ENCODE measurements around the gene TRIM25. TPM values are rescaled to one million over a fixed set of nuclear protein-coding genes. Genes with fewer than 3 reads are reported as not detected.
"Not testable (repeated sequence)": the region's sequence is repeated elsewhere in the genome, so short reads cannot be mapped to it uniquely, and the experiment has no call there.

Gene TRIM25
- total and polyA plus RNA-seq, 5 donors from 2014 or later, result 4.6 to 58.3 (median 5.9) TPM

DNA sequence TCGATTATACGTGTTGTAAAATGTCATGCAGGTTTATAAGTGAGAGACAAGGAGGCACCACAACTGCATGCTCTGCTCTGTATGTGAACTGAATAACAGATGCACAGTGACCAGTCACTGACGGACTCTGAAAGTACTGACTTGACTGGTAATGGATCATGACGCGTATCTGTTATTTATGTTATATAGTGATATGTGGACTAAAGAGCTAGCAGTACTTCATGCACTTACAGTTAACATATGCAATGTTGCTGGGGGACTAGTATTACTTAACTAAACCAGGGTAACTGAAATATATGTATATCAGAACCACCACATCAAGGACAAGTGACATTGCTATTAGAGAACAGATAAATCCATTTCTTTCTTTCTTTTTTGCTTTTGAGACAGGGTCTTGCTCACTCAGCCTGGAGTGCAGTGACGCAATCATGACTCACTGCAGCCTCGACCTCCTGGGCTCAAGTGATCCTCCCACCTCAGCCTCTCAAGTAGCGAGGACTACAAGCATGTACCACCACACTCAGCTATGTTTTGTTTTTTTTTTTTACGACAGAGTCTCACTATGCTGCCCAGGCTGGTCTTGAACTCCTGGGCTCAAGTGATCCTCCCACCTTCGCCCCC is 29.8 kb upstream of the TRIM25 start:
- Mint-ChIP-seq H3K9me3 (no peaks in the 10 kb centered on the region), H3K36me3 (peaks cover 48% of the 10 kb centered on the region), H3K27ac (peak overlapping the region in 1 of 3 donors; percentile 20), H3K27me3 (no peaks in the 10 kb centered on the region), H3K4me1 (peaks cover 3 to 14% (median 5%) of the 10 kb centered on the region in 4 donors), H3K4me3 (no peak overlapping the region)
- peaks cover 56% of the 10 kb centered on the region for H3K36me3 ChIP-seq (ENCODE audit: control insufficient read depth, insufficient read depth, low read length)
- H3K9me3 ChIP-seq (ENCODE audit: control insufficient read depth in 2 of 2, low read length in 2 of 2), result no peaks in the 10 kb centered on the region
- no peaks in the 10 kb centered on the region for H3K27me3 ChIP-seq (ENCODE audit: control insufficient read depth, insufficient read depth, low read length)
- H3K4me3 ChIP-seq (ENCODE audit: low read depth, low read length), result no peak overlapping the region
- ATAC-seq (ENCODE audit: low read depth in 2 of 2) (no peak), DNase-seq (no peak)
- H3K27ac ChIP-seq (ENCODE audit: insufficient read depth, low read length, poor library complexity, severe bottlenecking), result no peak overlapping the region
- no peaks in the 10 kb centered on the region for H3K4me1 ChIP-seq (ENCODE audit: control insufficient read depth, insufficient read depth, low read length, poor library complexity, severe bottlenecking)

DNA sequence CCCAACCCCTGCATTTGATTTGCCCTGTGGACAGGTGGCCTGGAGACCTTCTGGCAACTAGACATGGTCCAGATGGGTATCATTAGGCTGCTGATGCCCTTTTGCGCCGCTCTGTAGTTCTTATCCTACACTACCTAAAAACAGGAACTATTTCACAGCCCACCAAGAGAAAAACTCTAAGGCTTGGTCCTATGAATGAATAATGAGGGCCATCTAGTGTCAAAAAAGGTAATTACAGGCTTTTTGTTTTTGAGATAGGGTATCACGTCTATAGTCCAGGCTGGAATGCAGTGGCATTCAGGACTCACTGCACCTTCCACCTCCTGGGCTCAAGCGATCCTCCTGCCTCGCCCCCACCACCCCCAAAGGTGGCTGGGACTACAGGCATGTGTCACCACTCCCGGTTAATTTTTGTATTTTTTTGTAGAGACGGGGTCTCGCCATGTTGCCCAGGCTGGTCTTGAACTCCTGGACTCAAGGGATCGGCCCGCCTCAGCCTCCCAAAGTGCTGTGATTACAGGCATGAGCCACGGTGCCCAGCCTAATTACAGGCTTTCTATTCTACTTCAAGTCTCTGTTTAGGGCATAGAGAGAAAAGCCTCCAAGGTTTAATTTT is 26.1 kb upstream of the TRIM25 start:
- H3K27me3 Mint-ChIP-seq, result no peaks in the 10 kb centered on the region
- H3K36me3 Mint-ChIP-seq, result peaks cover 45% of the 10 kb centered on the region
- H3K4me3 Mint-ChIP-seq, result no peak overlapping the region
- Histone ChIP-seq H3K27me3 (ENCODE audit: control insufficient read depth, insufficient read depth, low read length) (no peaks in the 10 kb centered on the region), H3K36me3 (ENCODE audit: control insufficient read depth, insufficient read depth, low read length) (peaks cover 65% of the 10 kb centered on the region), H3K4me3 (ENCODE audit: low read depth, low read length) (no peak overlapping the region), H3K4me1 (ENCODE audit: control insufficient read depth, insufficient read depth, low read length, poor library complexity, severe bottlenecking) (no peaks in the 10 kb centered on the region), H3K9me3 (ENCODE audit: control insufficient read depth in 2 of 2, low read length in 2 of 2) (no peaks in the 10 kb centered on the region), H3K27ac (ENCODE audit: insufficient read depth, low read length, poor library complexity, severe bottlenecking) (no peak overlapping the region)
- ATAC-seq (ENCODE audit: low read depth in 2 of 2) (peak in 1 of 2 donors; percentile 57), DNase-seq (peak in 2 of 3 donors; percentile 61 to 71)
- H3K27ac Mint-ChIP-seq, result peak overlapping the region in 1 of 3 donors; percentile 57
- H3K4me1 Mint-ChIP-seq, result peaks cover 3 to 7% (median 5%) of the 10 kb centered on the region in 4 donors
- no peaks in the 10 kb centered on the region for H3K9me3 Mint-ChIP-seq

DNA sequence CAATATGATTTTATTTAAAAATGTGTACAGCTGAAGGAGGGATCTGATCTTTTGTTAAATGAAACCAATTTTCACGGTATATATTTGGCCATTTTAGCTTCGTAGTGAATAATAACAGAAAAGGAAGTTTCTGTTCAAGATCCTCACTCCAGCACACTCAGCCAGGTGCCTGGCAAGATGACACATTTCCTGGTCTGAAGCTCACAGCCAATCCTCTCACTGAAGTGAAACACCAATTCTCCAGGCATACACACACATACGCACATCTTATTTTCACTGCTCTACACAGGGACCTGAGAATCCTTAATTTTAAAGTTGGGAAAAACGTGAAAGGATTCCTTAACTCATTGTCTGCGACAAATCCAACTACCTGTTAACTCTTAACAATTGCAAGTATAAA is 24.4 kb upstream of the TRIM25 start:
- not testable (repeated sequence) for H3K9me3 Mint-ChIP-seq; H3K27me3 ChIP-seq (ENCODE audit: control insufficient read depth, insufficient read depth, low read length); ATAC-seq (ENCODE audit: low read depth in 2 of 2); H3K4me1 Mint-ChIP-seq; H3K4me1 ChIP-seq (ENCODE audit: control insufficient read depth, insufficient read depth, low read length, poor library complexity, severe bottlenecking); H3K4me3 Mint-ChIP-seq; H3K9me3 ChIP-seq (ENCODE audit: control insufficient read depth in 2 of 2, low read length in 2 of 2); H3K27ac ChIP-seq (ENCODE audit: insufficient read depth, low read length, poor library complexity, severe bottlenecking); H3K27ac Mint-ChIP-seq; H3K4me3 ChIP-seq (ENCODE audit: low read depth, low read length); H3K27me3 Mint-ChIP-seq
- peaks cover 61% of the 10 kb centered on the region for H3K36me3 ChIP-seq (ENCODE audit: control insufficient read depth, insufficient read depth, low read length)
- H3K36me3 Mint-ChIP-seq, result peaks cover 48% of the 10 kb centered on the region
- peak in 1 of 3 donors; percentile 14 for DNase-seq

DNA sequence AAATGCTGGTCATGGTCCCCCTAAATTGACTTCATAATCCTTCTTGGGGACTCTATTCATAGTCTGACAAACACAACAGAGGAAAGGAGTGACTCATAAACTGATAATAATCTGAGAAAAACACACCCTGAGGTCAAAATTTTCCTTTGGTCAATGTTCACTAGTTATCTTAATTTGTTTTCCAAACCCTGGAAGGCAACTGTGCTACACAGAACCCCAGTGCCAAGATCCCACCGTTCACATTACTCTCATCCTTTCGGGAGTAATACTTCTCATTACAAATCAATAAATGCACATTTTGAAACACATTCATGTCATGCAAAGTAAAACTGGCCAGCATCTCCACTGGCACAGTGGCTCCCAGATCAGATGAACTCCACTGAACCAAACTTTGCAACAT is 23.8 kb upstream of the TRIM25 start:
- Histone ChIP-seq H3K4me3 (ENCODE audit: low read depth, low read length) (no peak overlapping the region), H3K4me1 (ENCODE audit: control insufficient read depth, insufficient read depth, low read length, poor library complexity, severe bottlenecking) (no peaks in the 10 kb centered on the region), H3K27ac (ENCODE audit: insufficient read depth, low read length, poor library complexity, severe bottlenecking) (no peak overlapping the region), H3K27me3 (ENCODE audit: control insufficient read depth, insufficient read depth, low read length) (no peaks in the 10 kb centered on the region), H3K36me3 (ENCODE audit: control insufficient read depth, insufficient read depth, low read length) (peaks cover 61% of the 10 kb centered on the region), H3K9me3 (ENCODE audit: control insufficient read depth in 2 of 2, low read length in 2 of 2) (no peaks in the 10 kb centered on the region)
- no peak for DNase-seq
- ATAC-seq (ENCODE audit: low read depth in 2 of 2), result no peak
- H3K9me3 Mint-ChIP-seq, result no peaks in the 10 kb centered on the region
- H3K4me3 Mint-ChIP-seq, result no peak overlapping the region
- H3K27ac Mint-ChIP-seq, result no peak overlapping the region
- H3K27me3 Mint-ChIP-seq, result no peaks in the 10 kb centered on the region
- peaks cover 46% of the 10 kb centered on the region for H3K36me3 Mint-ChIP-seq
- peaks cover 3 to 7% (median 5%) of the 10 kb centered on the region in 4 donors for H3K4me1 Mint-ChIP-seq

DNA sequence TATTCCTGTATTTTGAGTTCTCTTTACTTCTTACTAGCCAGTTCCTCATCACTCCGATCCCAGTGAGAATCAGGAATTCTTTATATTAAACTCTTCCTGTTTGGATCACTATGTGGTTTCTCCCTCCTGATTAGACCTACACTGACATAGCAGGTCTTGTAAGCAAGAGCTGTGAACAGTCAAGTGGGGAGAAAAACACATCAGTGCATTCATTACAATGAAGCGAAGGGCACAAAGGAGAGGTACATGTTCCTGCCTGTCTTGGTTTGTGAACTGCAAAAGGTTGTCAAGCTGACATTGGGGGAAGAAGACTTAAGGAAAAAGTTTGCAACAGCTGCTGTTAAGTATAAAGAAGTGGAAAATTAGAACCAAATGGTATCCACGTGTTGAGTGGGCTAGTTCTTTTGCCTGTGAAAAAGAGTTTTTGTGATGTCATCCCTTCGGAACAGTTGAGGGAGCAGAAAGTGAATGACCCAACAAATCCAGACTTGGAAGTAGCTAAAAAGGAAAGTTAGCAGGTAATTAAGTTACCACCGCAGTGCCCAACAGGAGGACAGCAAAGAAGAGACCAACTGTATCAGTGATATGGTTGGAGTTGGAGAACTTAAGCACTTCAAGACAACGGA is 23.0 kb upstream of the TRIM25 start:
- no peaks in the 10 kb centered on the region for H3K4me1 ChIP-seq (ENCODE audit: control insufficient read depth, insufficient read depth, low read length, poor library complexity, severe bottlenecking)
- no peaks in the 10 kb centered on the region for H3K27me3 Mint-ChIP-seq
- peaks cover 57% of the 10 kb centered on the region for H3K36me3 ChIP-seq (ENCODE audit: control insufficient read depth, insufficient read depth, low read length)
- H3K9me3 ChIP-seq (ENCODE audit: control insufficient read depth in 2 of 2, low read length in 2 of 2), result no peaks in the 10 kb centered on the region
- H3K4me3 ChIP-seq (ENCODE audit: low read depth, low read length), result no peak overlapping the region
- H3K4me3 Mint-ChIP-seq, result no peak overlapping the region
- H3K9me3 Mint-ChIP-seq, result no peaks in the 10 kb centered on the region
- no peaks in the 10 kb centered on the region for H3K27me3 ChIP-seq (ENCODE audit: control insufficient read depth, insufficient read depth, low read length)
- DNase-seq (no peak), ATAC-seq (ENCODE audit: low read depth in 2 of 2) (no peak)
- H3K27ac Mint-ChIP-seq, result peak overlapping the region in 1 of 3 donors; percentile 42
- no peak overlapping the region for H3K27ac ChIP-seq (ENCODE audit: insufficient read depth, low read length, poor library complexity, severe bottlenecking)
- H3K36me3 Mint-ChIP-seq, result peaks cover 43% of the 10 kb centered on the region
- H3K4me1 Mint-ChIP-seq, result peaks cover 3 to 7% (median 3%) of the 10 kb centered on the region in 4 donors

DNA sequence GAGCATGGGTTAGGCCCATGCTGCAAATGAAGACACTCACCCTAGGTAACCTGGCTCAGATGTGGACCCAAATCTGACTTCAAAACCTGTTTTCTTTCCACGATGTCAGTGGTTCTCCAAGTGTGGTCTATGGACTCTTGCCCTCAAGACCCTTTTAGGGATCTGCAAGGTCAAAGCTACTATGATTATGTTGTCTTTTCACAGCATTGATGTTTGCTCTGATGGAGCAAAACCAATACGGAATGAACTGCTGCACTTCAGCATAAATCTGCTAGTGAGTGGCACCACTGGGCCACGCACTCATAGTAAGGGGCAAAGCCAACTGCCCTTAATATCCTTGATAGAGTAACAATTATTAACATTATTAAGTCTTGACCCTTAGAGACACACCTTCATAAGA is 21.6 kb upstream of the TRIM25 start:
- ATAC-seq (ENCODE audit: low read depth in 2 of 2) (no peak), DNase-seq (no peak)
- H3K9me3 Mint-ChIP-seq, result peaks cover 0 to 5% (median 0%) of the 10 kb centered on the region in 7 donors
- H3K27ac Mint-ChIP-seq, result peak overlapping the region in 1 of 3 donors; percentile 63
- no peak overlapping the region for H3K4me3 Mint-ChIP-seq
- peaks cover 35% of the 10 kb centered on the region for H3K36me3 Mint-ChIP-seq
- Histone ChIP-seq H3K36me3 (ENCODE audit: control insufficient read depth, insufficient read depth, low read length) (peaks cover 47% of the 10 kb centered on the region), H3K9me3 (ENCODE audit: control insufficient read depth in 2 of 2, low read length in 2 of 2) (peaks cover 4 to 8% of the 10 kb centered on the region in 2 experiments), H3K4me1 (ENCODE audit: control insufficient read depth, insufficient read depth, low read length, poor library complexity, severe bottlenecking) (no peaks in the 10 kb centered on the region), H3K4me3 (ENCODE audit: low read depth, low read length) (no peak overlapping the region), H3K27ac (ENCODE audit: insufficient read depth, low read length, poor library complexity, severe bottlenecking) (no peak overlapping the region), H3K27me3 (ENCODE audit: control insufficient read depth, insufficient read depth, low read length) (no peaks in the 10 kb centered on the region)
- H3K27me3 Mint-ChIP-seq, result no peaks in the 10 kb centered on the region
- H3K4me1 Mint-ChIP-seq, result peaks cover 0 to 7% (median 3%) of the 10 kb centered on the region in 4 donors

DNA sequence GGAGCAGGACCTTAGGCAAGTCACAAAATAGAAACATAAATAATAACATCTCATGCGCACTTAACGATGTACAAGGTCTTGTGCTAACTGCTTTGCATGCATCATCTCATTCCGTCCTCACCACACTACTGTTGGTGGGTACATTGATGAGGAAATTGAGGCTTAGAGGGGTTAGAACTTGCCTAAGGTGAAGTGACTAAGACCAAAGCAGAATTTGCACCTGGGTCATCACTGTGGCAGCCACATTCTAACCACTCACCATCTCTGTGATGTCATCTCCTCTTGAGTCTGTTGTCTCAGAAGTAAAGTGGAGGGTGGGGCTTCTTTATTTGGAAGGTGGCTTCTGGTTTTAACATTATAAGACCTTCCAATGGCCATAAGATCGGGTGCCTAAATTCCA is 20.4 kb upstream of the TRIM25 start:
- Mint-ChIP-seq H3K4me3 (no peak overlapping the region), H3K27ac (no peak overlapping the region), H3K36me3 (peaks cover 31% of the 10 kb centered on the region), H3K27me3 (no peaks in the 10 kb centered on the region), H3K4me1 (peaks cover 0 to 4% (median 0%) of the 10 kb centered on the region in 4 donors), H3K9me3 (peaks cover 0 to 12% (median 0%) of the 10 kb centered on the region in 7 donors)
- Histone ChIP-seq H3K27ac (ENCODE audit: insufficient read depth, low read length, poor library complexity, severe bottlenecking) (no peak overlapping the region), H3K27me3 (ENCODE audit: control insufficient read depth, insufficient read depth, low read length) (no peaks in the 10 kb centered on the region), H3K4me3 (ENCODE audit: low read depth, low read length) (no peak overlapping the region), H3K4me1 (ENCODE audit: control insufficient read depth, insufficient read depth, low read length, poor library complexity, severe bottlenecking) (no peaks in the 10 kb centered on the region), H3K9me3 (ENCODE audit: control insufficient read depth in 2 of 2, low read length in 2 of 2) (peaks cover 9 to 15% of the 10 kb centered on the region in 2 experiments), H3K36me3 (ENCODE audit: control insufficient read depth, insufficient read depth, low read length) (peaks cover 41% of the 10 kb centered on the region)
- ATAC-seq (ENCODE audit: low read depth in 2 of 2) (no peak), DNase-seq (no peak)

Data from CD4-positive, CD25-positive, alpha-beta regulatory T cell (primary cell).